Caco-2 (cell line): ENCODE results near the gene VTN. TPM values are rescaled to one million over a fixed set of nuclear protein-coding genes. Genes with fewer than 3 reads are reported as not detected.

Source experiments
- BruUV-seq: library from RNA; stranded (reverse); fragments of 400-500 nt; replicated peaks from 2 replicates; lab custom pipeline; 2021; lab: Mats Ljungman, UMichigan
- CTCF ChIA-PET: fragments of 300-600 bp; sonication (Branson Sonifier 250); formaldehyde crosslinking; loops from one replicate; lab custom pipeline; 2022; ENCODE audit warnings: antibody characterized with exemption; lab: Charles Lee
- POLR2A ChIA-PET: fragments of 300-600 bp; sonication (Branson Sonifier 250); formaldehyde crosslinking; loops from one replicate; lab custom pipeline; 2022; ENCODE audit warnings: antibody characterized with exemption; lab: Charles Lee
- DNase-seq, 2 experiments: peaks; one replicate each; pipeline versions ENCODE4 v3.0.0 to v3.0.0-alpha.2; 2020 to 2022
- H3K27me3 ChIP-seq: replicated peaks from 2 replicates; pipeline ENCODE4 v1.6.0; 2011; ENCODE audit warnings: low read length; ENCODE audit not compliant: control insufficient read depth, insufficient read depth
- H3K36me3 ChIP-seq: 2 replicates; pipeline ENCODE4 v1.5.1; 2011; ENCODE audit warnings: low read length; ENCODE audit not compliant: control insufficient read depth, insufficient read depth
- H3K4me1 ChIP-seq: fragments of 250-450 bp; sonication (Bioruptor Pico); 2 replicates; pipeline ENCODE4 v1.5.1; 2020; ENCODE audit warnings: mild to moderate bottlenecking
- H3K4me3 ChIP-seq: 2 replicates; pipeline ENCODE4 v1.5.1; 2011; ENCODE audit warnings: low read depth, mild to moderate bottlenecking, control low read depth, low read length
- H3K9me3 ChIP-seq: fragments of 250-450 bp; sonication (Bioruptor Pico); 2 replicates; pipeline ENCODE4 v1.5.1; 2020; ENCODE audit warnings: mild to moderate bottlenecking, moderate library complexity
- H3K27ac Mint-ChIP-seq: one replicate; pipeline ENCODE4 v1.8.0; 2022; ENCODE audit warnings: mixed read lengths; ENCODE audit not compliant: unreplicated experiment
- H3K27me3 Mint-ChIP-seq: one replicate; pipeline ENCODE4 v1.8.0; 2022; ENCODE audit warnings: mixed read lengths; ENCODE audit not compliant: insufficient read depth, unreplicated experiment
- H3K36me3 Mint-ChIP-seq: one replicate; pipeline ENCODE4 v1.8.0; 2022; ENCODE audit warnings: mild to moderate bottlenecking, mixed read lengths; ENCODE audit not compliant: insufficient read depth, unreplicated experiment
- H3K4me1 Mint-ChIP-seq: one replicate; pipeline ENCODE4 v1.8.0; 2022; ENCODE audit warnings: low read depth, mixed read lengths; ENCODE audit not compliant: unreplicated experiment
- H3K4me3 Mint-ChIP-seq: one replicate; pipeline ENCODE4 v1.8.0; 2022; ENCODE audit warnings: mild to moderate bottlenecking, moderate library complexity, mixed read lengths; ENCODE audit not compliant: unreplicated experiment
- H3K9me3 Mint-ChIP-seq: one replicate; pipeline ENCODE4 v1.8.0; 2022; ENCODE audit warnings: mixed read lengths; ENCODE audit not compliant: unreplicated experiment
- intact Hi-C: fragments of 100-400 bp; cut with micrococcal nuclease; formaldehyde crosslinking; loops from one replicate; pipeline ENCODE4 v1.10.0; 2022; ENCODE audit not compliant: unreplicated experiment
- total RNA-seq: library from RNA; stranded (reverse); gene quantifications from 2 replicates; pipeline ENCODE4 v1.2.3, GENCODE V29; 2022
- TF ChIP-seq, protein P1 (sequence below), 2 experiments: fragments of 200-600 bp in 1 of 2; IDR thresholded peaks; 1 replicate in 1 of 2; 2 replicates in 1 of 2; pipeline versions ENCODE4 v1.5.1 to v1.8.0; 2011 to 2022; ENCODE audit warnings: antibody characterized with exemption in 1 of 2, control low read depth in 1 of 2, inconsistent platforms in 1 of 2, low read depth in 1 of 2, low read length in 1 of 2, mild to moderate bottlenecking in 1 of 2, moderate library complexity in 1 of 2; ENCODE audit not compliant: insufficient read depth in 1 of 2, severe bottlenecking in 1 of 2, unreplicated experiment in 1 of 2

The VTN gene
- total RNA-seq, 1 experiment from 2014 or later: 273 TPM

DNA sequence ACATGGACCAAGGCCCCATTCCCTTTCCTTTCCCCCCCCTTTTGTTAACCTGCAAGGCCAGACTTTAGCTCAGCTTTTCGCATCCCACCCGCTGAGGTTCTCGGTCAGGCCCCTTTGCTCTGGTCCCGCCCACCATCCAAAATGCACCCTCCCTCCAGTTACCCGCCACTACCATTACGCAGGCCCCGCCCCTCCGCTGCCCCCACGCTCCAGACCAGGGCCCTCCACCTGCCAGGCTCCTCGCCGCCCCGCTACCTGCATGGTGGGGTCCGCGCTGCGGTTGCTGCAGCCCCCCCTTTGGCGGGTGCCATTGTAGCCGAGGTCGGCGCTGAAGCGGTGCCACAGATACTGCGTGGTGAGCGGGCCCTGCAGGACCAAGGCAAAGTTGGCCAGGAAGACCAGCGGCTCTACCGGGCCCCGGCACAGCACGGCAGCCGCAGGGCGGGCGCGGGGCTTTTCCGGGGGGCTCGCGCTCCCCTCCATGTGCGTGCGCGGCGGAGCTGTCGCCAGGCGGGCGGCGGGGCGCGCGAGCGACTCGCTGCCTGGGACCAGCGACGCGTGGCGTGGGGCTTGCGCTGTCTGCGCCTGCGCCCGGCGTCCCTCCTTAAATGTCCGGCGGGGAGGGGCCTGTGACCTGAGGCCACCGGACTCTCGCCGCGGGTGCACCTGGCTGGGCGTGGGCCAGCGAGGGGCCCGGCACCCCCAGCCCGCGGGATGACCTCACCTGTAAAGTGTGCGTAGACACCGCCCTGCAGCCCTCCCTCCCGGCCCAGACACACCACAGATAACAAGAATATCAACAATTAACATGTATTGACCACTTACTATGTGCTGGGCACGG, 35.7 kb upstream of the VTN start, which contains the start of gene SLC46A1:
SLC46A1 (minus strand) TSS at position 581 of the 841 bp plus-strand sequence; CDS start at position 483, 98 bp downstream.
- Mint-ChIP-seq H3K27ac (peak within 1 kb of the TSS; percentile 72), H3K27me3 (no peaks in the 10 kb centered on the region), H3K4me3 (peak within 1 kb of the TSS; percentile 90), H3K4me1 (peaks cover 31% of the 10 kb centered on the region), H3K36me3 (peaks cover 51% of the 10 kb centered on the region), H3K9me3 (no peaks in the 10 kb centered on the region)
- ChIA-PET CTCF (interaction anchor here (0.7 to 3.0 kb wide), 7 partner anchors 11 to 70 kb away, joined by 3 to 40 read pairs (median 3); partner anchors contain the start of genes IFT20, TNFAIP1 and VTN), POLR2A (interaction anchor here (0.5 to 4.6 kb wide), 10 partner anchors 11 to 365 kb away, joined by 3 to 40 read pairs (median 4); partner anchors contain the start of genes IFT20, POLDIP2, TNFAIP1 and VTN)
- Histone ChIP-seq H3K4me1 (peaks cover 56% of the 10 kb centered on the region), H3K9me3 (no peaks in the 10 kb centered on the region), H3K4me3 (peak within 1 kb of the TSS; percentile 78), H3K27me3 (no peaks in the 10 kb centered on the region), H3K36me3 (peaks cover 13% of the 10 kb centered on the region)
- TF ChIP-seq, protein P1, sequence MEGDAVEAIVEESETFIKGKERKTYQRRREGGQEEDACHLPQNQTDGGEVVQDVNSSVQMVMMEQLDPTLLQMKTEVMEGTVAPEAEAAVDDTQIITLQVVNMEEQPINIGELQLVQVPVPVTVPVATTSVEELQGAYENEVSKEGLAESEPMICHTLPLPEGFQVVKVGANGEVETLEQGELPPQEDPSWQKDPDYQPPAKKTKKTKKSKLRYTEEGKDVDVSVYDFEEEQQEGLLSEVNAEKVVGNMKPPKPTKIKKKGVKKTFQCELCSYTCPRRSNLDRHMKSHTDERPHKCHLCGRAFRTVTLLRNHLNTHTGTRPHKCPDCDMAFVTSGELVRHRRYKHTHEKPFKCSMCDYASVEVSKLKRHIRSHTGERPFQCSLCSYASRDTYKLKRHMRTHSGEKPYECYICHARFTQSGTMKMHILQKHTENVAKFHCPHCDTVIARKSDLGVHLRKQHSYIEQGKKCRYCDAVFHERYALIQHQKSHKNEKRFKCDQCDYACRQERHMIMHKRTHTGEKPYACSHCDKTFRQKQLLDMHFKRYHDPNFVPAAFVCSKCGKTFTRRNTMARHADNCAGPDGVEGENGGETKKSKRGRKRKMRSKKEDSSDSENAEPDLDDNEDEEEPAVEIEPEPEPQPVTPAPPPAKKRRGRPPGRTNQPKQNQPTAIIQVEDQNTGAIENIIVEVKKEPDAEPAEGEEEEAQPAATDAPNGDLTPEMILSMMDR (IDR thresholded peaks at IDR 0.05; ENCODE audit: insufficient read depth in 1 of 2, low read depth in 1 of 2, low read length in 1 of 2, severe bottlenecking in 1 of 2, unreplicated experiment in 1 of 2): no peak
- intact Hi-C loops: loop anchor here (1.0 to 10.0 kb wide), 6 partner anchors 8 to 171 kb away; partner anchors contain the start of gene POLDIP2
- peak; percentile 96 to 97 for DNase-seq
- no TSS peak for BruUV-seq

DNA sequence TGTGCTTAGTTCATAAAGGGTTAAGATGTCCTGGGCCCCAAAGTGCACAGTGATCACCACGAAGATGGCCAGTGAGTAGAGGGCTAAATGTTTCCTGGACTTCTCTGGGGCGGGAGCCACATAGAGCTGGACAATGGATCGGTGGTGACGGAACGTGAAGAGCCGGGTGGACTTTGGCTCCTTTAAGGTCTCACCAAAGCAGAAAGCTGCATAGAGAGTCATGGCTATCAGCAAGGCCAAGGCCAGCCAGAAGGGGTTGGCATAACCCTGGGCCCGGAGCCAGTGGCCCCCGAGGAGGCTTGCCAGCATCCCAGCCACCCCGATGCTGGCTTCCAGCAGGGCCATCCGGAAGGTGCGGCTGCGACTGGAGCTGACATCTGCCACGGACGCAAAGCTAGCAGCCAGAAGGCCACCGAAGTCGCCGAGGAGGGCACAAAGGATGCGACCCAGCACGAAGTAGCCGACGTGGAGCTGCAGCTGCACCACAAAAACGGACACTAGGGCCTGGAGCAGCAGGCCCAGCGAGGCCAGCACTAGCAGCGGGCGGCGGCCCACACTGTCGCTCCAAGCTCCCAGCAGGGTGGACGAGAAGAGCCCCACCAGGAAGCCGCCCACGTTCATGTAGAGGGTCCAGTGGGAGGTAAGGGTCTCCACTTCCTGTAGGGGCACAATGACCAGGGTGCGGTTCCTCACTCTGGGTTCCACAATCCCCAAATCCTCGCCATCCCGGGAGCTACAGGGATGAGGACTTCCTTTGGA, 34.9 kb upstream of the VTN start:
- no peak for DNase-seq
- peak overlapping the region; percentile 90 for H3K4me3 Mint-ChIP-seq
- Histone ChIP-seq H3K9me3 (no peaks in the 10 kb centered on the region), H3K36me3 (peaks cover 17% of the 10 kb centered on the region), H3K4me1 (peaks cover 56% of the 10 kb centered on the region), H3K4me3 (peak overlapping the region; percentile 78), H3K27me3 (no peaks in the 10 kb centered on the region)
- intact Hi-C loops: loop anchor here (2.0 to 10.0 kb wide), 2 partner anchors 20 to 170 kb away; no protein-coding TSS in a partner anchor
- ChIA-PET CTCF (interaction anchor here (0.7 to 2.3 kb wide), 6 partner anchors 10 to 70 kb away, joined by 3 to 14 read pairs (median 3); partner anchors contain the start of genes IFT20, TNFAIP1 and VTN), POLR2A (interaction anchor here (0.5 to 4.6 kb wide), 7 partner anchors 10 to 364 kb away, joined by 3 to 40 read pairs (median 5); partner anchors contain the start of genes IFT20, POLDIP2, TNFAIP1 and VTN)
- H3K27ac Mint-ChIP-seq: peak overlapping the region; percentile 72
- TF ChIP-seq, protein P1 (IDR thresholded peaks at IDR 0.05; ENCODE audit: insufficient read depth in 1 of 2, low read depth in 1 of 2, low read length in 1 of 2, severe bottlenecking in 1 of 2, unreplicated experiment in 1 of 2): no peak
- H3K36me3 Mint-ChIP-seq: peaks cover 60% of the 10 kb centered on the region
- H3K27me3 Mint-ChIP-seq: no peaks in the 10 kb centered on the region
- BruUV-seq: no TSS peak
- no peaks in the 10 kb centered on the region for H3K9me3 Mint-ChIP-seq
- peaks cover 31% of the 10 kb centered on the region for H3K4me1 Mint-ChIP-seq
